Vagina (tissue), 2 donors: ENCODE results near the gene PCDHGB4.

Experiments
- CTCF ChIP-seq, 3 experiments: fragments of 450-650 bp in 2 of 3; fragments of 200-600 bp in 1 of 3; sonication (generic) in 1 of 3; IDR thresholded peaks; one replicate each; pipeline ENCODE4 v1.5.1; 2017 to 2019; ENCODE audit warnings: antibody characterized with exemption in 3 of 3, mild to moderate bottlenecking in 2 of 3, moderate library complexity in 2 of 3
- POLR2AphosphoS5 ChIP-seq, 2 donors: sonication (generic); formaldehyde crosslinking; IDR thresholded peaks; one replicate each; pipeline ENCODE4 v1.9.0; 2017; ENCODE audit warnings: antibody characterized with exemption in 2 of 2, mild to moderate bottlenecking in 2 of 2, low read depth in 1 of 2; ENCODE audit not compliant: insufficient read depth in 1 of 2

GRCh38 chr5:141420855-141421488, 33.5 kb downstream of the PCDHGB4 start, which contains the start of gene PCDHGA11:
- TF ChIP-seq POLR2AphosphoS5 (IDR thresholded peaks at IDR 0.05; ENCODE audit: insufficient read depth in 1 of 2, low read depth in 1 of 2) (no peak), CTCF (IDR thresholded peaks at IDR 0.05) (peak in 1 of 3 experiments; percentile 13)
